OCI-LY7 (cell line): ENCODE data around the gene PFKFB3.
"Not testable (repeated sequence)": the region's sequence is repeated elsewhere in the genome, so short reads cannot be mapped to it uniquely, and the experiment has no call there.

Experiments used
- CTCF ChIP-seq: fragments of 200-600 bp; sonication (generic); conservative IDR thresholded peaks from 2 replicates; pipeline ENCODE4 v1.5.1; 2014; ENCODE audit warnings: mild to moderate bottlenecking, antibody characterized with exemption, low read length, moderate library complexity, mixed read lengths
- EZH2phosphoT487 ChIP-seq: fragments of 200-600 bp; sonication (generic); IDR thresholded peaks from 2 replicates; pipeline ENCODE4 v1.6.1; 2018; ENCODE audit warnings: low read depth, borderline replicate concordance, mild to moderate bottlenecking, mixed run types, antibody characterized with exemption, low read length, moderate library complexity, mixed read lengths

- TF ChIP-seq CTCF, EZH2phosphoT487: not testable (repeated sequence)
Observed at GRCh38 chr10:6248908-6249307, 46.2 kb downstream of the PFKFB3 start.
